ENCODE measurements around the gene LSM10.
A peak's percentile ranks its signal among the peaks of the same experiment; 100 is the strongest.

Gene LSM10

DNA sequence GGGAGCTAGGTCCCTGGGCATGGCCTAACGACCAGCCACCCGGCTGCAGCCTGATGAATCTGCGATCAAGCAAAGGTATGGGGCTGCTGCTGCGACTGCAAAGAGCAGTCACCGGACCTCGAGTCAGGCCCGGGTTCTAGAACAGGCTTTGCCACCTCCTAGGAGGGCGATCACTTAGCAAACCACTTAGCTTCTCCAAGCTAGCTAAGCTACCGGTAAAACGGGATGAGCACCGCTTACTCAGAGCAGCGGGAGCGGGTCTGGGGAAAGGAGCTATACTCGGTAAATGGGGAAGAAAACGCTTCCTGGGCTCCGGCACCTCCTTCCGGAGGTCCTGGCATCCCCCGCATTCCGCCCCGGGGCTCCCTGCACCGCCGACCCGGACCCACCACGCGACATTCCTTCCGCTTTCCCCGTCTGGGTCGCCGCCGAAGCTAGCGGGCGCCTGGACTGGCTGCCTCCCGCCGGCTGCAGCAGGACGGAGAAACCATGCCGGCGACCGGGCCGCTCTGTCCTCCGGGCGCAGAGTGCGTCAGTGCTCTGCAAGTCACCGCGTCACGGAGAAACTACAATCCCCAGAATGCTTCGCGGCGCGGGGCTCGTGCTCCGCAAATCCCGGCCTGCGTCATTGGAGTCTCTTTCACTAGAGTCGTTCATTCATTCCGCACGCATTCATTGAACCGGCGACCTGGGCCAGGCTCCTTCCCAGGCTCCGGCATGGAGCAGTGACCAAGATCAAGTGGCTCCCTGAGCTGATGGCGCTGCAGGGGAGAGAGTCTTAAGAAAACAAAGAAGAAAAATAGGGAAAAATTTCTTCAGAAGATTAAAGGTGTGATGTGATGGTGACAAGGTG, at the start of gene LSM10:
LSM10 (minus strand) TSS at position 531 of the 853 bp plus-strand sequence. CDS start 3,779 bp downstream, outside the sequence.
- peak; percentile 93 for DNase-seq (ENCODE audit: low read depth, low spot score)
- TF ChIP-seq, protein P1, sequence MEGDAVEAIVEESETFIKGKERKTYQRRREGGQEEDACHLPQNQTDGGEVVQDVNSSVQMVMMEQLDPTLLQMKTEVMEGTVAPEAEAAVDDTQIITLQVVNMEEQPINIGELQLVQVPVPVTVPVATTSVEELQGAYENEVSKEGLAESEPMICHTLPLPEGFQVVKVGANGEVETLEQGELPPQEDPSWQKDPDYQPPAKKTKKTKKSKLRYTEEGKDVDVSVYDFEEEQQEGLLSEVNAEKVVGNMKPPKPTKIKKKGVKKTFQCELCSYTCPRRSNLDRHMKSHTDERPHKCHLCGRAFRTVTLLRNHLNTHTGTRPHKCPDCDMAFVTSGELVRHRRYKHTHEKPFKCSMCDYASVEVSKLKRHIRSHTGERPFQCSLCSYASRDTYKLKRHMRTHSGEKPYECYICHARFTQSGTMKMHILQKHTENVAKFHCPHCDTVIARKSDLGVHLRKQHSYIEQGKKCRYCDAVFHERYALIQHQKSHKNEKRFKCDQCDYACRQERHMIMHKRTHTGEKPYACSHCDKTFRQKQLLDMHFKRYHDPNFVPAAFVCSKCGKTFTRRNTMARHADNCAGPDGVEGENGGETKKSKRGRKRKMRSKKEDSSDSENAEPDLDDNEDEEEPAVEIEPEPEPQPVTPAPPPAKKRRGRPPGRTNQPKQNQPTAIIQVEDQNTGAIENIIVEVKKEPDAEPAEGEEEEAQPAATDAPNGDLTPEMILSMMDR (IDR thresholded peaks at IDR 0.05; ENCODE audit: low read depth, low read length), result no peak
- in situ Hi-C loops (cut with HindIII; ENCODE audit: low sequenced_read_pairs), result no loop called here
- peak within 1 kb of the TSS; percentile 71 for H3K4me3 ChIP-seq (ENCODE audit: low read depth, low read length)

DNA sequence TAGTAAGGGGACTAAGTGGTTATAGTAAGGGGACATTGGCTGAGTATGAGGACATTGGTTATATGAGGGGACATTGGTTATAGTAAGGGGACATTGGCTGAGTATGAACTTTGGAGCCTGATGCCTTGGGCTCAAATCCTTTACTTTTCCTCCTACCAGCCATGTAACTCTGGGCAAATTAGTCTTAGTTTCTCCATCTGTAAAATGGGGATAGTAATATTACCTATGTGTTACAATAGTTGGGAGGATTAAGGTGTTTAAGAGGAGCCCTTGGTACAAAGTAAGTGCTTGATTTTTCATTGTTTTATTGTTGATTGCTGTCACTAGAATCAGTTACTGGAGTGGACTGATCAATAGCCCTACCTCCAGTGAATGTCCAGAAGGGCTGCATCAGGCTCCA, 49.7 kb upstream of the LSM10 start:
- no peak overlapping the region for H3K4me3 ChIP-seq (ENCODE audit: low read depth, low read length)
- no peak for DNase-seq (ENCODE audit: low read depth, low spot score)
- TF ChIP-seq, protein P1 (IDR thresholded peaks at IDR 0.05; ENCODE audit: low read depth, low read length), result no peak
- in situ Hi-C loops (cut with HindIII; ENCODE audit: low sequenced_read_pairs), result no loop called here

DNA sequence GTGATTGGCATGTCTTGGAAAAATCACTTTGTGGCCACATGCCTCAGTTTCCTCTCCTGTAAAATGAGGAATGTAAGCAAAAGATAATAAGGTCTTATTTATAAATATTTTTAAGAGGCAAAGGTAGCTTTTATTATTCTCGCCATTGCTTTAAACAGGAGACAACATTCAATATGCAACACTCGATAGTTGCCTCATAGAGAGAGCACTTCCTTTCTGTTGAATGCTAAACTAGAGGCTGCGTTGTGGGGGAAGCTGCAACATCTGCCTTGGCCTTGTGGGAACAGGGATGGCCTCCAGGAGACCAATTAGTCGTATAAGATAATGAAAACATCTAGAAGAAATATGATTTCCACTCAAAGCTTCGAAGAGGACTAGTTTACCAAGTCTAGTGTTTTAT, 49.0 kb upstream of the LSM10 start:
- no peak overlapping the region for H3K4me3 ChIP-seq (ENCODE audit: low read depth, low read length)
- TF ChIP-seq, protein P1 (IDR thresholded peaks at IDR 0.05; ENCODE audit: low read depth, low read length), result no peak
- in situ Hi-C loops (cut with HindIII; ENCODE audit: low sequenced_read_pairs), result no loop called here
- DNase-seq (ENCODE audit: low read depth, low spot score), result no peak

DNA sequence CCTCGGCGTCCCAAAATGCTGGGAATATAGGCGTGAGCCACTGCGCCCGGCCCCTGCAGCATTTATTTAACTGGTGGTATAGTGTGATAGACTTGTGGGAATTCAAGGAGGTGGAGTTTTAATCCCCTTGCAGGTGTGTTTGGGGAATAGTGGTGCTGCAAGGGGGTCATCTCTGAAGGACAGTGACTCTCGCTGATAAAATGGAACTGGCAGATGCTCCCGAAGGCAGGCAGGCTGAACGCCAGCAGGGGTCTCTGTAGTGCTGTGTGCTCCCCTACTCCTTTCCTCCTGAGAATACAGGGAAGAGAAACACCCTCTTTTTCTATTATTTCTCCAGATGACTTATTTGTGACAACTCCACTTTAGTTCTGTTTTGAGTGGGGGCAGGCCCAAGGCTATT, 48.6 kb upstream of the LSM10 start:
- H3K4me3 ChIP-seq (ENCODE audit: low read depth, low read length), result no peak overlapping the region
- in situ Hi-C loops (cut with HindIII; ENCODE audit: low sequenced_read_pairs), result no loop called here
- TF ChIP-seq, protein P1 (IDR thresholded peaks at IDR 0.05; ENCODE audit: low read depth, low read length), result peak; percentile 42
- DNase-seq (ENCODE audit: low read depth, low spot score), result no peak

DNA sequence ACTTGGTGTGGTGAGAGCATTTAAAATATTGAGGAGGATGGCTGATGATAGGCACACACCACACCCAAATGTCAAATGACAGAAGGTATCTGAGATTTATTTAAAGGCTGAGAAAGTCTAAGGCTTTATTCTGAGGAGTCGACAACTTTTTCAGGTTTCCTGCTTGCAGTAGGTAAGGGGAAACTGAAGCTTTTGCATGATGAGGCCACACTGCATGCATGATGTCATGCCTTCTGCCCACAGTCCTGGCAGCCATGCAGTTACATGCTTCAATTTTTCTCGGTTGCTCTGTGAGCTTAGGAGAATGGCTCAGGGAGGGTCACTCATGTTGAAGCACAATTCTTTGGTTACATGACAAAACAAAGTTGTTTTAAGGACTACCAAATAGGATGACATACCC, 45.6 kb upstream of the LSM10 start:
- in situ Hi-C loops (cut with HindIII; ENCODE audit: low sequenced_read_pairs), result no loop called here
- DNase-seq (ENCODE audit: low read depth, low spot score), result no peak
- TF ChIP-seq, protein P1 (IDR thresholded peaks at IDR 0.05; ENCODE audit: low read depth, low read length), result no peak

DNA sequence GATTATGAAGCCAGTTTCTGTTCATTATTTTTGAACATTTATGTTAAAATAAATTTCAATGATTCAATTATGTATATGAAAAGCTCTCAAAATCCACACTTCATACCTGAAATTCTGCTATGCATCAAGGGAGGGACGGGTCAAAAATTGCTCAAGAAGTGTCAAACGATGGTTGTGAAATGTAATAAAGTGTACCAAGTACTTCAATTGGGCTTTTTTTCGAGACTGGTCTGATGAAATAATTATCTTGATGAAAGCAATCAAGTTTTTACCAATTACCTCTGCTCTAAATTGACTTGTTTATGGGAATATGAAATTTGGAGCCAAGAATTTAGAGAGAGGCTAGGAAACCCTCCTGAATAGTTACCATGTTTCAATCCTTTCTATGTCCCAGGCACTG, 44.6 kb upstream of the LSM10 start:
- in situ Hi-C loops (cut with HindIII; ENCODE audit: low sequenced_read_pairs), result no loop called here
- TF ChIP-seq, protein P1 (IDR thresholded peaks at IDR 0.05; ENCODE audit: low read depth, low read length), result no peak
- no peak overlapping the region for H3K4me3 ChIP-seq (ENCODE audit: low read depth, low read length)
- no peak for DNase-seq (ENCODE audit: low read depth, low spot score)

More for the DNA sequence above, 45.6 kb upstream of the LSM10 start:
- H3K4me3 ChIP-seq (ENCODE audit: low read depth, low read length), result no peak overlapping the region
